Muscle layer of duodenum (tissue), 2 donors: ENCODE results near the gene HJURP.

Source experiments
- H3K27ac ChIP-seq: one replicate; pipeline ENCODE4 v1.7.0; 2013; ENCODE audit warnings: mild to moderate bottlenecking, low read length
- H3K27me3 ChIP-seq: one replicate; pipeline ENCODE4 v1.7.0; 2013; ENCODE audit warnings: low read depth, mild to moderate bottlenecking, control low read depth, low read length
- H3K36me3 ChIP-seq, 2 donors: one replicate each; pipeline ENCODE4 v1.7.0; 2013; ENCODE audit warnings: low read length in 2 of 2, control low read depth in 1 of 2, mild to moderate bottlenecking in 1 of 2; ENCODE audit not compliant: insufficient read depth in 2 of 2, control insufficient read depth in 1 of 2
- H3K4me1 ChIP-seq, 2 donors: one replicate each; pipeline ENCODE4 v1.7.0; 2013; ENCODE audit warnings: low read length in 2 of 2, mild to moderate bottlenecking in 2 of 2, control low read depth in 1 of 2, moderate library complexity in 1 of 2; ENCODE audit not compliant: insufficient read depth in 2 of 2, control insufficient read depth in 1 of 2
- H3K4me3 ChIP-seq, 2 donors: one replicate each; pipeline ENCODE4 v1.7.0; 2013; ENCODE audit warnings: low read length in 2 of 2, low read depth in 1 of 2, mild to moderate bottlenecking in 1 of 2
- H3K9me3 ChIP-seq, 2 donors: one replicate each; pipeline ENCODE4 v1.7.0; 2013; ENCODE audit warnings: low read length in 2 of 2, control low read depth in 1 of 2, mild to moderate bottlenecking in 1 of 2; ENCODE audit not compliant: control insufficient read depth in 1 of 2
- donor health status: healthy.

The HJURP gene

GRCh38 chr2:233848276-233848675 lies 6.1 kb downstream of the HJURP start:
- no peak overlapping the region for H3K27ac ChIP-seq
- no peaks in the 10 kb centered on the region for H3K27me3 ChIP-seq
- H3K36me3 ChIP-seq: no peaks in the 10 kb centered on the region
- no peak overlapping the region for H3K4me3 ChIP-seq
- no peaks in the 10 kb centered on the region for H3K4me1 ChIP-seq
- no peaks in the 10 kb centered on the region for H3K9me3 ChIP-seq

- Histone ChIP-seq H3K4me1 (no peaks in the 10 kb centered on the region), H3K36me3 (no peaks in the 10 kb centered on the region), H3K27ac (no peak overlapping the region), H3K27me3 (no peaks in the 10 kb centered on the region), H3K4me3 (no peak overlapping the region), H3K9me3 (no peaks in the 10 kb centered on the region)
These were observed 7.0 kb downstream of the HJURP start for GRCh38 chr2:233847248-233847898.

GRCh38 chr2:233846387-233847247 lies 7.7 kb downstream of the HJURP start:
- no peaks in the 10 kb centered on the region for H3K36me3 ChIP-seq
- H3K9me3 ChIP-seq: no peaks in the 10 kb centered on the region
- H3K4me1 ChIP-seq: no peaks in the 10 kb centered on the region
- H3K27ac ChIP-seq: no peak overlapping the region
- H3K27me3 ChIP-seq: no peaks in the 10 kb centered on the region
- H3K4me3 ChIP-seq: no peak overlapping the region

DNA sequence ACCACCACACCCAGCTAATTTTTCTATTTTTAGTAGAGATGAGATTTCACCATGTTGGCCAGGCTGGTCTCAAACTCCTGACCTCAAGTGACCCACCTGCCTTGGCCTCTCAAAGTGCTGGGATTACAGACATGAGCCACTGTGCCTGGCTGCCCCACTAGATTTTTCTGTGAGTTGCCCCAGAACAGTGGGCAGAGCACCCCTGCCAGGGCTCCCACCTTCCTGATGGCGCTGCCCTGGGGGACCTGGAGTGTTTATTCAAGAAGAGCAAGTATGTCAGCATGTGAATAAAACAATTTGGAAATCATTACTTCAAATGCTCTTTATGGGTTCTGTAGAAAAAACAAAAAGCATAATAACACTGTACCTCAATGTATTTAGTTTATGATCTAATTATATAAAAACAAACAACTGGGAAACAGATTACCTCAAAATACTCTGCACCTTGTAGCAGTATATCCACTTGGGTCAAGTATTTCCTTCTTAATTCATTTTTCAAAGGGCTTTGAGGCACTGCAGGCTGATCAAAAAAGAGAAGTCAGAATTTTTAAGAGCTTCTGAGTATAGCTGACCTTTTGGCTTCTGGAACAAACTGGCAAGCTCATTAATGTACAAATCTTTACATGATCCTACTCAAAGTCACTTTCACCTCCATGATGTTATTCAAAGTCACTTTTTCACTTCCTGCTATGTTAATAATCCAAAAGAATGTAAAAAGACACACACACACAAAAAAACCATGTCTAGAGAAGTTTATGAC lies 8.9 kb downstream of the HJURP start:
- no peaks in the 10 kb centered on the region for H3K9me3 ChIP-seq
- H3K4me1 ChIP-seq: no peaks in the 10 kb centered on the region
- no peaks in the 10 kb centered on the region for H3K36me3 ChIP-seq
- no peak overlapping the region for H3K4me3 ChIP-seq
- no peak overlapping the region for H3K27ac ChIP-seq
- H3K27me3 ChIP-seq: no peaks in the 10 kb centered on the region

GRCh38 chr2:233844836-233845235 lies 9.5 kb downstream of the HJURP start:
- no peaks in the 10 kb centered on the region for H3K9me3 ChIP-seq
- no peaks in the 10 kb centered on the region for H3K27me3 ChIP-seq
- no peak overlapping the region for H3K4me3 ChIP-seq
- H3K4me1 ChIP-seq: no peaks in the 10 kb centered on the region
- no peaks in the 10 kb centered on the region for H3K36me3 ChIP-seq
- no peak overlapping the region for H3K27ac ChIP-seq

DNA sequence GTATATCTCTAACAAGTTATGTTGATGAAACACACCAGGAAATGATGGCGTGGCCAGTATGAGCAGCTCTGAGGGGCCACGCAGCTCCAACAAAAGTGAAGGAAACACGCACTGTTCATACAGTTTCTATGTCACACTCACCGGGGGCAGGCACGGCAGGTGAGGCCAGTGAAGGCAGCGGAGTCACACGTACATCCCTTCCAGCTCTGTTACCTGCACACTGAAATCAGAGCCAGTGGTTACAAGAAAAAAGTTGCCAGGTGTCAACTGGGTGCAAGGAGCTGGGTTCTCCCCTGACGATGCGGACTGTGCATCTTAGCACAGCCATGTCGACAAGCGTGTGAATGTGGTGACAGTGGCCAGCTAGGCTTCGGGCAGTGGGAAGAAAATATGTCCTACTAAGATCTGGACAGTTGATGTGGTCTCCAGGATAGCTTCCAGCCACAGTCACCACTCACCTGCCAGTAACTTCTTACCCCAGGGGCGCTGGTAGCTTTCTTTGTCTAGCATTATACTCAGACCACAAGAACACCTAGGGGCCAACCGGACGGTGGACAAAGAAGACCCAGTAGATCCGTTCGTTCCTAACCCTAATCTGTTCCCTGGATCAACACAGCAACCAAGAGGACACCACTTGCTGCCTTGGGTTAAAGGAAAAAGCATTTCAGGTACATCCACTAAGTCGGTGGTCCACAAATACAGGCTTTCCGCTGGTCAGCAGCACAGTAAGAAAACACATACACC lies 10.1 kb downstream of the HJURP start:
- Histone ChIP-seq H3K9me3 (no peaks in the 10 kb centered on the region), H3K4me3 (no peak overlapping the region), H3K27me3 (no peaks in the 10 kb centered on the region), H3K36me3 (no peaks in the 10 kb centered on the region), H3K4me1 (no peaks in the 10 kb centered on the region), H3K27ac (no peak overlapping the region)

DNA sequence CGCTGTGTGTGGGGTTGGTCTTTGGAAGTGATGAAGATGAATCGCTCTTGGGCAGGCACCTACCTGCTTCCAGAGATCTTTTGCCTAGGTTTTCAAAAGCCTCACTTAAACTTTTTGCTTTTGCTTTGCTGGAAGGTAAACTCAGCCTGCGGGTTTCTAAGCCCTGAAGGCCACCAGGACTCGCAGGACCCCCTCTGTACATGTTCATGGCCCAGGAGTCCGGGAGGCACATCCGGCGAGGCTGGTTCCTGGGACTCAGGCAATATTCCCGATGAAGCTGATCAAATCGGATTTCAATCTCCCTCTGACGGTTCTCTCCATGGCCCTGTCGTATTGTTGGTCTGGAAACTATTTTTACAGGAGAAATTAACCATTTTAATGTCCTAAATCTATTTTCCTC lies 13.2 kb downstream of the HJURP start:
- Histone ChIP-seq H3K4me1 (no peaks in the 10 kb centered on the region), H3K36me3 (no peaks in the 10 kb centered on the region), H3K9me3 (no peaks in the 10 kb centered on the region), H3K27ac (no peak overlapping the region), H3K27me3 (no peaks in the 10 kb centered on the region), H3K4me3 (no peak overlapping the region)

GRCh38 chr2:233840520-233840919 lies 13.8 kb downstream of the HJURP start:
- Histone ChIP-seq H3K27ac (no peak overlapping the region), H3K4me3 (no peak overlapping the region), H3K27me3 (no peaks in the 10 kb centered on the region), H3K36me3 (no peaks in the 10 kb centered on the region), H3K4me1 (no peaks in the 10 kb centered on the region), H3K9me3 (no peaks in the 10 kb centered on the region)

GRCh38 chr2:233839447-233839820 lies 14.9 kb downstream of the HJURP start:
- Histone ChIP-seq H3K27me3 (no peaks in the 10 kb centered on the region), H3K27ac (no peak overlapping the region), H3K36me3 (no peaks in the 10 kb centered on the region), H3K4me3 (no peak overlapping the region), H3K4me1 (no peaks in the 10 kb centered on the region), H3K9me3 (no peaks in the 10 kb centered on the region)

- no peak overlapping the region for H3K27ac ChIP-seq
- no peaks in the 10 kb centered on the region for H3K27me3 ChIP-seq
- no peaks in the 10 kb centered on the region for H3K36me3 ChIP-seq
- H3K4me3 ChIP-seq: no peak overlapping the region
- no peaks in the 10 kb centered on the region for H3K4me1 ChIP-seq
- H3K9me3 ChIP-seq: no peaks in the 10 kb centered on the region
These were observed 15.4 kb downstream of the HJURP start for GRCh38 chr2:233838726-233839446.
